Natural killer cell treated with Interleukin-12 subunit alpha and Interleukin-12 subunit beta and Interleukin-15 and Interleukin-18, amount 100 ng/mL, for 72 hours (primary cell): ENCODE results near the gene THTPA. TPM values are rescaled to one million over a fixed set of nuclear protein-coding genes. Genes with fewer than 3 reads are reported as not detected.
A peak's percentile ranks its signal among the peaks of the same experiment; 100 is the strongest.
"Not testable (repeated sequence)": the region's sequence is repeated elsewhere in the genome, so short reads cannot be mapped to it uniquely, and the experiment has no call there.

Source experiments
- ATAC-seq, 2 donors: fragments of 150-1000 bp; cut with Tn5 transposase in 1 of 2; sonication (Bioruptor Pico), chemical (Tn5 transposase) in 1 of 2; 2 replicates each; pipeline ENCODE4 v1.10.0; 2021
- DNase-seq: peaks from one replicate; pipeline ENCODE4 v3.0.0; 2022; ENCODE audit warnings: low spot score
- H3K27ac Mint-ChIP-seq, 2 donors: 1 replicate in 1 of 2; 2 replicates in 1 of 2; pipeline ENCODE4 v1.8.0; 2022; ENCODE audit warnings: mixed read lengths in 2 of 2, mild to moderate bottlenecking in 1 of 2, moderate library complexity in 1 of 2
- H3K27me3 Mint-ChIP-seq, 2 donors: 1 replicate in 1 of 2; 2 replicates in 1 of 2; pipeline ENCODE4 v1.8.0; 2022; ENCODE audit warnings: mixed read lengths in 2 of 2
- H3K36me3 Mint-ChIP-seq: one replicate; pipeline ENCODE4 v1.8.0; 2022; ENCODE audit warnings: mixed read lengths
- H3K4me1 Mint-ChIP-seq, 2 donors: 1 replicate in 1 of 2; 2 replicates in 1 of 2; pipeline ENCODE4 v1.8.0; 2022; ENCODE audit warnings: low read depth in 2 of 2, mixed read lengths in 2 of 2, mild to moderate bottlenecking in 1 of 2
- H3K4me3 Mint-ChIP-seq: one replicate; pipeline ENCODE4 v1.8.0; 2022; ENCODE audit warnings: mixed read lengths
- H3K9me3 Mint-ChIP-seq: 2 replicates; pipeline ENCODE4 v1.8.0; 2022; ENCODE audit warnings: mixed read lengths
- total RNA-seq, 2 donors: library from RNA; stranded (reverse); gene quantifications; one replicate each; pipeline ENCODE4 v1.2.3, GENCODE V29; 2022

THTPA gene
- total RNA-seq, 2 donors from 2014 or later, result 10.6 to 11.7 TPM

DNA sequence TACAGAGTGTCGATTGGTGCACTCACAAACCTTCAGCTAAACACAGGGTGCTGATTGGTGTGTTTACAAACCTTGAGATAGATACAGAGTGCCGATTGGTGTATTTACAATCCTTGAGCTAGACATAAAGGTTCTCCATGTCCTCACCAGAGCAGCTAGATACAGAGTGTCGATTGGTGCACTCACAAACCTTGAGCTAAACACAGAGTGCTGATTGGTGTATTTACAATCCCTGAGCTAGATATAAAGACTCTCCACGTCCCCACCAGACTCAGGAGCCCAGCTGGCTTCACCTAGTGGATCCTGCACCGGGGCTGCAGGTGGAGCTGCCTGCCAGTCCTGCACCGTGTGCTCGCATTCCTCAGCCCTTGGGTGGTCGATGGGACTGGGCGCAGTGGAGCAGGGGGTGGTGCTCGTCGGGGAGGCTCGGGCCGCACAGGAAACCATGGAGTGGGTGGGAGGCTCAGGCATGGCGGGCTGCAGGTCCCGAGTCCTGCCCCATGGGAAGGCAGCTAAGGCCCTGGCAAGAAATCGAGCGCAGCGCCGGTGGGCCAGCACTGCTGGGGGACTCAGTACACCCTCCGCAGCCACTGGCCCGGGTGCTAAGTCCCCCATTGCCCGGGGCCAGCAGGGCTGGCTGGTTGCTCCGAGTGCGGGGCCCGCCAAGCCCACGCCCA lies 28.6 kb downstream of the THTPA start:
- H3K4me1 Mint-ChIP-seq, DNase-seq, ATAC-seq, H3K36me3 Mint-ChIP-seq, H3K27ac Mint-ChIP-seq, H3K9me3 Mint-ChIP-seq, H3K4me3 Mint-ChIP-seq: not testable (repeated sequence)
- H3K27me3 Mint-ChIP-seq, result peaks cover 15 to 30% of the 10 kb centered on the region in 2 donors

DNA sequence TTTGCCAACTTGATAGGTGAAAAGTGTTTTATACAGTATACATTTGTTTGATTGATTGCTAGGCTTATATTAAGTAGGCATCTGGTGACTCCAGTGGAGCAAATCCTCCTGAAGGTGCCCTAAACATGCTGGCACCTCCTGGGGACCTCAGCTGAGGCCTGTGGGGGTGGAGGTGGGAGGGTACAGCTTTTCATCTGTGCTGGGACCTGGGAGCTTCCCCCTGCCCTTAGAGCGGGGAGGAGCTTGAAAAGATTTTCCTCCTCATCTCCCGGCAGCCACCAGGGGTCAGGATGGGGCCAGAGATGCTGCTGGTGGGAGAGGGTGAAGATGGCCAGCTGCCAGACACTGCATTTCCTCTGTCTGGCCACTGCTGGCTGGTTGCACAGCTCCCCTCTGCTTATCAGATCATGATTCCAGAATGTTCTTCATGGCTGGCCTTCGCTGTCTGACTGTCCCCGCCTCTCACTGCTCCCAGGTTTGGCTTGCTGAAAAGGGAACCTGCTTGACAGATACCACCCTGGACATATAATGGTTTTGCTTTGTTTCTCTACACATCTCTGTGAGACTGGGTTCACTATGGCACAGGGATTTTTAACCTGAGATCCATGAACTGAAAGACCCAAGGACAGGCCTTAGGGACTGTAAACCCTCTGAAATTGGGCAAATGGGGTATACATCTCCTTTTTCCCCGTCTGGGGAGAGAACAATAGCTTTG lies 33.0 kb downstream of the THTPA start:
- DNase-seq (no peak), ATAC-seq (peak; percentile 91 to 98)
- H3K9me3 Mint-ChIP-seq, result no peaks in the 10 kb centered on the region
- H3K4me1 Mint-ChIP-seq, result peaks cover 3 to 7% of the 10 kb centered on the region in 2 donors
- H3K36me3 Mint-ChIP-seq, result no peaks in the 10 kb centered on the region
- H3K27ac Mint-ChIP-seq, result no peak overlapping the region
- peaks cover 7 to 17% of the 10 kb centered on the region in 2 donors for H3K27me3 Mint-ChIP-seq
- H3K4me3 Mint-ChIP-seq, result no peak overlapping the region

DNA sequence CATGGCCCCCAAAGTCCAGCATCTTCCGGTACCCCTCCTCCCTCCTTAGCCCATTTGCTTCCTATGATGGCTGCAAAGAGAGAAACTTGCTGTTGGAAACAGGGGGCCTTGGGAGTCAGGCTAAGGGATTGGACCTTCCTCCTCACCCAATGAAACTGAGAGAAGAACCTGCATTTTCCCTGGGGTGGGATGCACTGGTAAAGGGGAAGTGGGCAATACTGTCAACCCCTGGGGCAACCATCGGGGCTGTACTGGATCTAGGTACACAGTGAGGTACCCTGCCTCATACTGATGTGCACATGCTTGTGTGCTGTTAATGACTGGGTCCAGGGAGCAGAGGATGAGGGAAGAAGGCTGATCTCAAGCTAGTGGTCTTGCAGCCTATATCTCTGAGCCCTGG lies 33.5 kb downstream of the THTPA start:
- Mint-ChIP-seq H3K36me3 (no peaks in the 10 kb centered on the region), H3K27ac (no peak overlapping the region), H3K4me1 (peaks cover 3 to 7% of the 10 kb centered on the region in 2 donors), H3K27me3 (peaks cover 8 to 17% of the 10 kb centered on the region in 2 donors), H3K9me3 (no peaks in the 10 kb centered on the region), H3K4me3 (no peak overlapping the region)
- ATAC-seq, result no peak
- DNase-seq, result no peak

DNA sequence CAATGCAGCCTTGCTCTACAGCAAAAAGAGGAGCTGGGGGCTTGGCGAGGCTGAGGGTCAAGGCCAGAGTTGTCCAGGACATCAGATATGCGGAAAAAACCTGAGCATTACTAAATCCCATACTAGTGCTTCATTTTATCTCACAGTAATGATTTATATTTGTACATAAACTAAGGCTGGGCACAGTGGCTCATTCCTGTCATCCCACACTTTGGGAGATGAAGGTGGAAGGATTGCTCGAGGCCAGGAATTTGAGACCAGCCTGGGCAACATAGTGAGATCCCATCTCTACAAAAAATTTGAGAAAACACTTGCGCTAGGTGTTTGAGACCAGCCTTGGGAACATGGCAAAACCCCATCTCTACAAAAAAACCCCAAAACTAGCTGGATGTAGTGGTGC lies 34.1 kb downstream of the THTPA start:
- no peak overlapping the region for H3K27ac Mint-ChIP-seq
- ATAC-seq, result no peak
- no peak overlapping the region for H3K4me3 Mint-ChIP-seq

DNA sequence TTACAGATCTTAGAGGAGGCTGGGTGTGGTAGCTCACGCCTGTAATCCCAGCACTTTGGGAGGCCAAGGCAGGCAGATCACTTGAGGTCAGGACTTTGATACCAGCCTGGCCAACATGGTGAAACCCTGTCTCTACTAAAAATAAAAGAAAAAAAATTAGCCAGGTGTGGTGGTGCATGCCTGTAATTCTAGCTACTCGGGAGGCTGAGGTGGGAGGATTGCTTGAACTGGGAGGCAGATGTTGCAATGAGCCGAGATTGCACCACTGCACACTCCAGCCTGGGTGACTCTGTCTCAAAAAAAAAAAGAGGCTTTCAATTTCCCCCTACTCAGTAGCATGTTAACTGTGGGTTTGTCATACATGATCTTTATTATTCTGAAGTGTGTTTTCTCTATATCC lies 38.1 kb downstream of the THTPA start:
- H3K27me3 Mint-ChIP-seq, result peaks cover 0 to 14% of the 10 kb centered on the region in 2 donors
- not testable (repeated sequence) for H3K36me3 Mint-ChIP-seq, H3K27ac Mint-ChIP-seq, H3K4me1 Mint-ChIP-seq, H3K4me3 Mint-ChIP-seq, ATAC-seq, DNase-seq, H3K9me3 Mint-ChIP-seq

More for the DNA sequence above, 34.1 kb downstream of the THTPA start:
- no peak for DNase-seq
- H3K4me1 Mint-ChIP-seq, result peaks cover 3 to 7% of the 10 kb centered on the region in 2 donors
- no peaks in the 10 kb centered on the region for H3K36me3 Mint-ChIP-seq
- H3K27me3 Mint-ChIP-seq, result peaks cover 13 to 17% of the 10 kb centered on the region in 2 donors
- H3K9me3 Mint-ChIP-seq, result no peaks in the 10 kb centered on the region

DNA sequence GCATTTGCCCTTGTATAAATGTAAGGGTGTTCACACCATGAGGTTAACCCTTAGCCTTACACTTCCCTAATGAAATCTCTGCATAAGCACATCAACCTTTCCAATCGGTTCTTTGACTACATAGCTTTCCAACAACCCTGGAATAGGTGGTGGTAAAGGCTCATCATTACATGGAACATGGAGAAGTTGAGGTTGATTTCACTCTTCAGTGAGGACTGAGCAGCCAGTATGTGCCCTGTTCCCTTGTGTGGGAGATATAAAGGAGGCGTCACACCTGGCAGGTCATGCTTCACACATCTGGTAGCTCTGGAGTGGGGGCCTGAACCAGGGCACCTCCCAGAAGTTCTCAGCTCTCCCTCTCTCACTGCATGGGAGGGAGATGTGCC lies 44.2 kb downstream of the THTPA start:
- DNase-seq (no peak), ATAC-seq (no peak)
- no peak overlapping the region for H3K4me3 Mint-ChIP-seq
- no peaks in the 10 kb centered on the region for H3K4me1 Mint-ChIP-seq
- no peaks in the 10 kb centered on the region for H3K9me3 Mint-ChIP-seq
- H3K36me3 Mint-ChIP-seq, result no peaks in the 10 kb centered on the region
- H3K27ac Mint-ChIP-seq, result no peak overlapping the region
- peaks cover 2 to 8% of the 10 kb centered on the region in 2 donors for H3K27me3 Mint-ChIP-seq

DNA sequence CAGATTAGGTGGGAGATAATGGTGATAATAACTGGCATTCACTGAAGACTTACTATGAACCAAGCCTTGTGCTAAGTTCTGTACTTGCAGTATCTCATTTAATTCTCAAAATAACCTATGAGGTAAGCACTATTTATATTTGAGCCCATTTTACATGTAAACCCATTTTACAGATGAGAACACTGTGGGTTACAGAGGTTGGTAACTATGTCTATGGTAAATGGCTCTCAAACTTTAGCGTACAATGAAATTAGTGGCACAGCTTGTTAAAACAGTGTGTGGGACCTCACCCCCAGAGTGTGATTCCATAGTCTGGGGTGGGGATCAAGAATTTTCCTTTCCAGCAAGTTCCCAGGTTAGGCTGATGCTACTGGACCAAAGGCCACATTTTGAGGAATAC lies 44.7 kb downstream of the THTPA start:
- no peak overlapping the region for H3K27ac Mint-ChIP-seq
- H3K36me3 Mint-ChIP-seq, result no peaks in the 10 kb centered on the region
- ATAC-seq (no peak), DNase-seq (no peak)
- peaks cover 4 to 5% of the 10 kb centered on the region in 2 donors for H3K4me1 Mint-ChIP-seq
- no peaks in the 10 kb centered on the region for H3K9me3 Mint-ChIP-seq
- no peak overlapping the region for H3K4me3 Mint-ChIP-seq
- peaks cover 2 to 8% of the 10 kb centered on the region in 2 donors for H3K27me3 Mint-ChIP-seq

DNA sequence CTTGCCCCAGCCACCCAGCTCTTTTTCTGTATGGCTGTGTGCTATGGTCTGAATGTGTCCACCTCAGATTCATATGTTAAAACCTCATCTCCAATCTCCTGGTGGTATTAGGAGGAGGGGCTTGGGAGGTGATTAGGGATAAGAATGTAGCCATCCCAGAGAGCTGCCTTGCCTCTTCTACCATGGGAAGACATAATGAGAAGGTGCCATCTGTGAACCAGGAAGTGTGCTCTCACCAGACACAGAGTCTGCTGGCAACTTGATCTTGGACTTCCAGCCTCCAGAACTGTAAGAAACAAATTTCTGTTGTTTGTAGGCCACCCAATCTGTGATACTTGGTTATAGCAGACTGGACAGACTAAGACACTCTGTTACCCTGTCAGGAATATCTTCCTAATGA lies 45.4 kb downstream of the THTPA start:
- peaks cover 2 to 8% of the 10 kb centered on the region in 2 donors for H3K27me3 Mint-ChIP-seq
- ATAC-seq (no peak), DNase-seq (no peak)
- H3K4me1 Mint-ChIP-seq, result peaks cover 8 to 11% of the 10 kb centered on the region in 2 donors
- no peak overlapping the region for H3K27ac Mint-ChIP-seq
- H3K9me3 Mint-ChIP-seq, result no peaks in the 10 kb centered on the region
- H3K4me3 Mint-ChIP-seq, result no peak overlapping the region
- no peaks in the 10 kb centered on the region for H3K36me3 Mint-ChIP-seq

DNA sequence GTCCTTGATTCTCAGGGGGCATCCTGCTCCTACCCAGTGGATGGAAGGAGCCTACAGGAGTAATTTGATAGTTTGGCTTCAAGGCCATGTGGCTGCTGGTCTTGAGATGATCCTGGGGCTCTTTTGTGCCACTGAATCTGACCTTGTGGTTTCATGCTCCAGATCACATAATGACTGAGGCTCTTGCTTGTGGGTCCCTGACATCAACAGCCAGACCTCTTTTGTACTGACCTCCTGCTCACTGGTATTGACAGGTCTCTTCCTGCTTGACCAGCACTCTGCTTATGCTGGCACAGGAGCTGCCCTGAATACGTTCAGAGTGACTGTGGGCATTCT lies 45.7 kb downstream of the THTPA start:
- Mint-ChIP-seq H3K9me3 (no peaks in the 10 kb centered on the region), H3K36me3 (no peaks in the 10 kb centered on the region), H3K27ac (no peak overlapping the region), H3K4me1 (peaks cover 12 to 15% of the 10 kb centered on the region in 2 donors), H3K4me3 (no peak overlapping the region), H3K27me3 (peaks cover 2 to 5% of the 10 kb centered on the region in 2 donors)
- ATAC-seq (no peak), DNase-seq (no peak)

DNA sequence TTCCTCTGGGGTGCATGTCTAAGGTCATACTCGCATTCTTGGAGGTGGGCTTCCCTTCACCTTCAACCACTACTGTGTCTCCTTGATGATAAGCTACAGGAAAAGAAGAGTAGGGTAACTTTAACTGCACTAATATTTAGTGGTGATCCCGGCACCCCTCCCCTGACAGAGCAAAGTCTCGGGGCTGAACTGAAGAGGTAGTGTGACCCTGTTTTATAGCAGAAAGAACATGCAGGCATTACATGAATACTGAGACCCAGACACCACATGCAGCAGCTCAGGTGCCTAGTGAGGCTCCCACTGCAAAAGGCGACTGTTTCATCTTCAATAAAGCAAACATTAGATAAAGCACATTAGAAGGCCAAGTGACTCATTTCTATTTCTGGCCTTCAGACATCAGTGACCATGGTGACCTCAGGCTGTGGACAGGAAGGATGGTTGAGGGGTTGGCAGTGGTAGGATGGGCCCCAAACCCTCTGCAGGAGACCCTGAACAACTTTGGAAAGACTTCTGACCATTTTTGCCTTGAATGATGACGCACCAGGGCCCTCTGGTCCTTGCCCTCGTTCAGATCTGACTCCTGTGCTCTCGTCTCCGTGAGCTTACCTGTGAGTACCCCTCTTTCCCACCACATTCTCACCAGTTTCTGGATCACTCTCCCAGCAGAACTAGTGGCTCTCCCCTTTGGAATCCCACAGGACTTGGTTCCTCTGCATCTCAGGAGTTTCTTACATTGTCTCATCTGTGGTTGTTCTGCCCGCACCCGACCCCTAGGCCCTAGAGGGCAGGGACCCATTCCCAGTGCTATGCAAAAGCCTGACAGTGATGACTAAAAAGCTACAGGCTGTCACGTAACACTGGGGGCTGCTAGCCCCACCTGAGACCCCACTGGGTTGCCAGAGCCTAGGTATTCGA lies 46.4 kb downstream of the THTPA start:
- Mint-ChIP-seq H3K9me3 (no peaks in the 10 kb centered on the region), H3K27me3 (peaks cover 0 to 2% of the 10 kb centered on the region in 2 donors), H3K27ac (no peak overlapping the region), H3K4me3 (no peak overlapping the region), H3K4me1 (peaks cover 14 to 15% of the 10 kb centered on the region in 2 donors), H3K36me3 (no peaks in the 10 kb centered on the region)
- DNase-seq (no peak), ATAC-seq (no peak)

DNA sequence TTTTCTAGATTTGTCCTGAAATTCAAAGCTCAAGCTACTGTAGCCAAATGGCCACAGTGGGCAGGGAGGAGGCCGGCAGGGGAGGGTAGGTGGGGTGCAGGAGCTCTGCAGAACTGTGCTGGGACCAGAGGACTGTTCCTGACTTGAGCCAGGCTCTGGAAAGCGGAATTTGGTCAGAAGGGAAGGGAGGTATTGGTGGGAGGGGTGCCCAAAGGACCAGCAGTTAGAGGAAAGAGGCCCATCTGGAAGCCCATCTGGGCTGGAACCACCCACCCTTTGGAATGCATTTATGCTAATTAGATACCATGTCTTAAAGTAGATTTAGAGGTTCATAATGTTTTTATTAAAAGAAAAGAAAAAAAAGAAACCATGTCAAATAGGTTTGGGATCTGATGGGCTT lies 47.0 kb downstream of the THTPA start:
- Mint-ChIP-seq H3K27ac (no peak overlapping the region), H3K27me3 (peaks cover 0 to 2% of the 10 kb centered on the region in 2 donors), H3K9me3 (no peaks in the 10 kb centered on the region), H3K4me1 (peaks cover 15% of the 10 kb centered on the region in 2 donors), H3K4me3 (no peak overlapping the region), H3K36me3 (no peaks in the 10 kb centered on the region)
- no peak for DNase-seq
- no peak for ATAC-seq

DNA sequence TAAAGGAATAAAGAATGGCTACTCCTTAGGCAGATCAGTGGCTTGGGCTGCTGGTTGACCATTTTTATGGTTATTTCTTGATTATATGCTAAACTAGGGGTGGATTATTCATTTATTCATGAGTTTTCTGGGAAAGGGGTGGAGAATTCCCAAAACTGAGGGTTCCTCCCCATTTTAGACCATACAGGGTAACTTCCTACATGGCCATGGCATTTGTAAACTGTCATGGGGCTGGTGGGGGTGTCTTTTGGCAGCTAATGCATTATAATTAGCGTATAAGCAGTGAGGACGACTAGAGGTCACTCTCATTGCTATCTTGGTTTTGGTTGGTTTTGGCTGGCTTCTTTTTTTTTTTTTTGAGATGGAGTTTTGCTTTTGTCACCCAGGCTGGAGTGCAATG lies 48.1 kb downstream of the THTPA start:
- no peak overlapping the region for H3K27ac Mint-ChIP-seq
- H3K4me1 Mint-ChIP-seq, result peaks cover 20 to 21% of the 10 kb centered on the region in 2 donors

DNA sequence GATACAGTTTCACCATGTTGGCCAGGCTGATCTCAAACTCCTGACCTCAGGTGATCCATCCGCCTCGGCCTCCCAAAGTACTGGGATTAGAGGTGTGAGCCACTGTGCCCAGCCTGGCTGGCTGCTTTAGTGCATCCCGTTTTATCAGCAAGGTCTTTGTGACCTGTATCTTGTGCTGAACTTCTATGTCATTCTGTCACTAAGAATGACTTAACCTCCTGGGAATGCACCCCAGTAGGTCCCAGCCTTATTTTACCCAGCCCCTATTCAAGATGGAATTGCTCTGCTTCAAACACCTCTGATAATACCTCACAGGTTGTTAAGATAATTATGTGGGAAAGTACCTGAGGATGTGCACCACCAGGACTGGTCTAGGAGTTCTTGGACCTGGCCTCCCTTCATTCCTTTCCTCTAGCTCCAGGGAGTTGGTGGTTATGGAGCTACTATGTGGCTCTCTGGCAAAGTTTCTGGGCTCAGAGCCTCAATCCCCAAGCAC lies 48.7 kb downstream of the THTPA start:
- Mint-ChIP-seq H3K4me3 (no peak overlapping the region), H3K36me3 (peaks cover 5% of the 10 kb centered on the region), H3K4me1 (peaks cover 22 to 24% of the 10 kb centered on the region in 2 donors), H3K27me3 (no peaks in the 10 kb centered on the region), H3K27ac (no peak overlapping the region), H3K9me3 (peaks cover 4% of the 10 kb centered on the region)
- ATAC-seq, result no peak
- DNase-seq, result no peak

More for the DNA sequence above, 48.1 kb downstream of the THTPA start:
- Mint-ChIP-seq H3K9me3 (peaks cover 4% of the 10 kb centered on the region), H3K4me3 (no peak overlapping the region), H3K27me3 (peaks cover 0 to 2% of the 10 kb centered on the region in 2 donors), H3K36me3 (peaks cover 4% of the 10 kb centered on the region)
- ATAC-seq (no peak), DNase-seq (no peak)
